ENCODE results near the gene CUX1.
"Not testable (repeated sequence)": the region's sequence is repeated elsewhere in the genome, so short reads cannot be mapped to it uniquely, and the experiment has no call there.

The CUX1 gene

DNA sequence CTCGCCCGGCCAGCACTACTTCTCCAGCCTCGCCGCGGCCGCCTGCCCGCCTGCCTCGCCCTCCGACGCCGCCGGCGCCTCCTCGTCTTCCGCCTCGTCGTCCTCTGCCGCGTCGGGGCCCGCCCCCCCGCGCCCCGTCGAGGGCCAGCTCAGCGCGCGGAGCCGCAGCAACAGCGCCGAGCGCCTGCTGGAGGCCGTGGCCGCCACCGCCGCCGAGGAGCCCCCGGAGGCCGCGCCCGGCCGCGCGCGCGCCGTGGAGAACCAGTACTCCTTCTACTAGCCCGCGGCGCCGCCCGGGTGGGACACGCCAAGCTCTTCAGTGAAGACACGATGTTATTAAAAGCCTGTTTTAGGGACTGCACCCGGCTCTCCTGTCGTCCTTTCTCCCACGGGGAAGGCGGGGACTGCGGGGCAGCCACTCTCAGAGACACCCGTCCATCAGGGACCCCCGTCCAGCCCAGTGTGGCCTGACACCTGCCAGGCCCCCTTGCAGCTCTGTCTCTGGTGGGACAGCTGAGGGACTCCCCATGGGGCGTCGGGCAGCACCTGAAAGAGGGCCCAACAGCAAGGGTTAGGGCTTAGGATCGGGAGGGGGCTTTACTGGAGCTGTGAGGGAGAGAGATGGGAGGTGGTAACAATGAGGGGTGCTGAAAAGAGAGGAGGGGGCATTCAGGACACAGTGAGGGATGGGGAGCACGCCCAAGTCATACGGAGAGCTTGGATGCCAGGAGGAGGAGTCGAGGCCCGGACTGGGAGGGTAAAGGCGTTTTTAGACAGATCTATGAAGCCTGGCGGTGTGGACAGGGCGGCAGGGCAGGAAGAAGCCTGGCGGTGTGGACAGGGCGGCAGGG, 504.1 kb downstream of the CUX1 start:
- DNase-seq (ENCODE audit: extremely low spot score, insufficient read length, low read depth) (no peak), FAIRE-seq (no peak)

- FAIRE-seq (no peak), DNase-seq (ENCODE audit: extremely low spot score, insufficient read length, low read depth) (no peak)
These were observed 504.8 kb downstream of the CUX1 start for GRCh38 chr7:102322202-102322715.

GRCh38 chr7:102323914-102324195, 506.4 kb downstream of the CUX1 start:
- DNase-seq (ENCODE audit: extremely low spot score, insufficient read length, low read depth) (no peak), FAIRE-seq (no peak)

DNA sequence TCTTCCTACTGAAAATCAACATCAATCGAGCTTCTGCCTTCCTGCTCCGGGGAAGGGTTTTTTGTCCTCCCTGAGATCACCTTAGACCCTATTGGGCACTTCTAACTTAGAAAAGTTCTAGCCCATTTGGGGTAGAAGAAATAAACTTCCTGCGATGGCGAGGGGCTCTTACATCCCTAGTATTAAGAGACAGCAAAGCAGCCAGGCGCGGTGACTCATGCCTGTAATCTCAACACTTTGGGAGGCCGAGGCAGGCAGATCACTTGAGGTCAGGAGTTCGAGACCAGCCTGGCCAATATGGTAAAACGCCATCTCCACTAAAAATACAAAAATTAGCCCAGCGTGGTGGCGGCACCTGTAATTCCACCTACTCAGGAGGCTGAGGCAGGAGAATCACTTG, 507.7 kb downstream of the CUX1 start:
- not testable (repeated sequence) for FAIRE-seq; DNase-seq (ENCODE audit: extremely low spot score, insufficient read length, low read depth)

DNA sequence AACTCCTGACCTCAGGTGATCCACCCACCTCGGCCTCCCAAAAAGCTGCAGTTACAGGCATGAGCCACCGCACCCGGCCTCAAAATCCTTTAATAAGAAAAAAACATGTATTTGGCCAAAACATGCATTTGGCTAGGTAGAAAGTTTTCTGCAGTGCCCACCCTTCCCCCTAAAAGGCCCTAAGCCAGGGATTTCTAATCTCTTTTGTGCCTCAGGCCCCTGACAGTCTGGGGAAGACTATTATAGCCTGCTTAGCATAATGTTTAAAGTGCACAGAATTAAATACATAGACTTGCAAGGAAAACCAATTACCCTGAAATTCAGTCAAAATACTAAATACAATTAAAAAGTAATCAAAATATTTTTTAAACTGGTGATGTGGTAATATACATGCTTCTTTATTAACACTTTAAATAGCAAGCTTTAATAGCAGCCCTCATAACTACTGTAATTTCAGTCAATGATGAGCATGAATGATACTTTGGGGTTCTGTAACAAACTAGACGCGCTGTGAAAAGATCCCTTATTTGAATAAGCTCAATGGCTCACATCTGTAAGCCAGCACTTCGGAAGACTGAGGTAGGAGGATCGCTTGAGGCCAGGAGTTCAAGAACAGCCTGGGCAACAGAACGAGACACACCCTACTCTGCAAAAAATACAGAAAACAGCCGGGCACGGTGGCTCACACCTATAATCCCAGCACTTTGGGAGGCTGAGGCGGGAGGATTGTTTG, 508.9 kb downstream of the CUX1 start:
- FAIRE-seq (no peak), DNase-seq (ENCODE audit: extremely low spot score, insufficient read length, low read depth) (no peak)

- FAIRE-seq; DNase-seq (ENCODE audit: extremely low spot score, insufficient read length, low read depth): not testable (repeated sequence)
These were observed 509.8 kb downstream of the CUX1 start for GRCh38 chr7:102327183-102327582.

DNA sequence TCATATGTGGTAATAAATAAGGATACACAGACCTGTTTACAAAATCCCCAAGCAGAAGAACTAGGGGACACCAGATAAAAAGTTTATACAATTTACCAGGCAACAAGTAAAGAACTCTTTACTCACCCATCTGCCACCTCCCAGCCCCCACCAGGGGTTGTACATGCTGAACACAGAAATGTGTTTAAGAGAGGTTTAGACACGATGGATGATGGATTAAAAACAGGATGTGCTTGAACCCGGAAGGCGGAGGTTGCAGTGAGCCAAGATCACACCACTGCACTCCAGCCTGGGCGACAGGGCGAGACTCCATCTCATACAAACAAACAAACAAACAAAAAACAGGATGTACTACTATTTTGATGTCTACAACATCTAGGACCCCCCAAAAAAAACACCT, 511.4 kb downstream of the CUX1 start:
- DNase-seq (ENCODE audit: extremely low spot score, insufficient read length, low read depth); FAIRE-seq: not testable (repeated sequence)

- FAIRE-seq; DNase-seq (ENCODE audit: extremely low spot score, insufficient read length, low read depth): not testable (repeated sequence)
These were observed 511.9 kb downstream of the CUX1 start for GRCh38 chr7:102329366-102329765.

DNA sequence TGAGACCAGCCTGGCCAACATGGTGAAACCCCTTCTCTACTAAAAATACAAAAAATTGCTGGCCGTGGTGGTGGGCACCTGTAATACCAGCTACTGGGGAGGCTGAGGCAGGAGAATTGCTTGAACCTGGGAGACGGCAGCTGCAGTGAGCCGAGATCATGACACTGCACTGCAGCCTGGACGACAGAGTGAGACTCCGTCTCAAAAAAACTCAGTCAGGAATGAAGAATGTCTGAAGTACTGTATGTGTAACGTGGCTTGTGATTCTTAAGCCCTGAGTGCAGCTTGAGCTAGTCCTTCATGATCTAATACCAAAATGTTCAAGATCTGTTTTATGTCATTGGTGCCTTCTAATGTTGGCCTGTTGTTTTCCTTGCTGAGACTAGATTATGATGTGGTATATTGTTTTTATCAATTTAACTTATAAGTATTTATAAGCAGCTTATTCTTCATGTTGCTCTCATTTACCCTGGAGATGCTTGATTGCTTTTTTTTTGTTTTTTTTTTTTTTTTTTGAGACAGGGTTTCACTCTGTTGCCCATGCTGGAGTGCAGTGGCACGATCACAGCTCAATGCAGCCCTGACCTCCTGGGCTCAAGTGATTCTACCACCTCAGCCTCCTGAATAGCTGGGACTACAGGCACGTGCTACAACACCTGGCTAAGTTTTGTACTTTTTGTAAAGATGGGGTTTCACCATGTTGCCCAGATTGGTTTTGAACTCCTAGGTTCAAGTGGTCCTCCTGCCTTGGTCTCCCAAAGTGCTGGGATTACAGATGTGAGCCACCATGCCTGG, 513.4 kb downstream of the CUX1 start:
- not testable (repeated sequence) for FAIRE-seq; DNase-seq (ENCODE audit: extremely low spot score, insufficient read length, low read depth)

Data from GM18507 (cell line).